A549 (cell line): ENCODE results near the gene RNF227. TPM values are rescaled to one million over a fixed set of nuclear protein-coding genes. Genes with fewer than 3 reads are reported as not detected.
"Not testable (repeated sequence)": the region's sequence is repeated elsewhere in the genome, so short reads cannot be mapped to it uniquely, and the experiment has no call there.

Source experiments
- ATAC-seq, 2 experiments: fragments of 200-7000 bp in 1 of 2; fragments of >200 bp in 1 of 2; cut with Nextera tagmentation in 1 of 2; cut with Tn5 transposase in 1 of 2; 3 replicates each; pipeline versions ENCODE4 v1.8.0 to v1.9.1; 2018 to 2020; ENCODE audit warnings: mild to moderate bottlenecking in 1 of 2, moderate library complexity in 1 of 2
- CTCF ChIA-PET: fragments of 300-600 bp; sonication (Branson Sonifier 250); formaldehyde crosslinking; extraction: SDS; loops from one replicate; lab custom pipeline; 2021; ENCODE audit warnings: antibody characterized with exemption, inconsistent platforms; lab: Yijun Ruan, JAX
- POLR2A ChIA-PET: fragments of 350-600 bp; formaldehyde crosslinking; extraction: SDS; loops from one replicate; lab custom pipeline; 2021; ENCODE audit warnings: antibody characterized with exemption, inconsistent platforms; lab: Yijun Ruan, JAX
- DNase-seq, 2 experiments: peaks; one replicate each; pipeline versions ENCODE4 v3.0.0 to v3.0.0-alpha.2; 2011 to 2016; ENCODE audit warnings: low read depth in 1 of 2, low spot score in 1 of 2
- FAIRE-seq: peaks from 2 replicates; lab custom pipeline; 2011; peaks lifted over from hg19 to GRCh38; lab: Jason Lieb, UNC
- H3K27ac ChIP-seq, 2 experiments: fragments of >200 bp; sonication (Bioruptor Twin); formaldehyde crosslinking; 3 replicates each; pipeline ENCODE4 v1.5.1; 2016 to 2017
- H3K4me1 ChIP-seq: fragments of >200 bp; sonication (Bioruptor Twin); formaldehyde crosslinking; 3 replicates; pipeline ENCODE4 v1.6.1; 2016
- H3K4me2 ChIP-seq: fragments of >200 bp; sonication (Bioruptor Twin); formaldehyde crosslinking; 3 replicates; pipeline ENCODE4 v1.6.1; 2016
- H3K4me3 ChIP-seq: fragments of >200 bp; sonication (Bioruptor Twin); formaldehyde crosslinking; 3 replicates; pipeline ENCODE4 v1.5.1; 2016
- H3K9me3 ChIP-seq: fragments of >200 bp; sonication (Bioruptor Twin); formaldehyde crosslinking; 3 replicates; pipeline ENCODE4 v1.6.1; 2016
- CBX2 ChIP-seq: fragments of 200-600 bp; sonication (generic); IDR thresholded peaks from 2 replicates; pipeline ENCODE4 v1.6.1; 2016; ENCODE audit warnings: low read depth, mild to moderate bottlenecking, borderline replicate concordance
- E2F6 ChIP-seq: IDR thresholded peaks from 2 replicates; pipeline ENCODE4 v1.6.1; 2012; ENCODE audit warnings: low read depth, borderline replicate concordance
- ELK1 ChIP-seq: fragments of 150-350 bp; IDR thresholded peaks from 2 replicates; pipeline ENCODE4 v1.6.1; 2014; ENCODE audit warnings: low read depth, mild to moderate bottlenecking, low read length
- ESRRA ChIP-seq: fragments of 150-350 bp; IDR thresholded peaks from 2 replicates; pipeline ENCODE4 v1.6.1; 2014; ENCODE audit warnings: mild to moderate bottlenecking, low read length, borderline replicate concordance
- HEYL ChIP-seq: fragments of 250-450 bp; sonication (Bioruptor Pico); IDR thresholded peaks from 2 replicates; pipeline ENCODE4 v1.8.0; 2021; ENCODE audit warnings: mild to moderate bottlenecking, moderate library complexity
- JUN ChIP-seq, 2 experiments: fragments of >200 bp; sonication (Bioruptor Twin); formaldehyde crosslinking; IDR thresholded peaks; 2 replicates in 1 of 2; 3 replicates in 1 of 2; pipeline ENCODE4 v1.6.1; 2016 to 2017
- MAFK ChIP-seq: fragments of 450-650 bp; IDR thresholded peaks from 2 replicates; pipeline ENCODE4 v1.6.1; 2014; ENCODE audit not compliant: partially characterized antibody
- MAZ ChIP-seq: fragments of 150-350 bp; IDR thresholded peaks from 2 replicates; pipeline ENCODE4 v1.6.1; 2014; ENCODE audit warnings: antibody characterized with exemption, low read depth, low read length, borderline replicate concordance
- PHF8 ChIP-seq: fragments of 200-600 bp; sonication (generic); IDR thresholded peaks from 2 replicates; pipeline ENCODE4 v1.6.1; 2016; ENCODE audit warnings: low read depth, mild to moderate bottlenecking, antibody characterized with exemption, moderate library complexity, borderline replicate concordance
- POLR2AphosphoS2 ChIP-seq: conservative IDR thresholded peaks from 2 replicates; pipeline ENCODE4 v1.6.1; 2012; ENCODE audit warnings: low read length, improper control_type of control experiment, inconsistent platforms
- RFX5 ChIP-seq: fragments of 450-650 bp; IDR thresholded peaks from 2 replicates; pipeline ENCODE4 v1.7.1; 2014; ENCODE audit warnings: antibody characterized with exemption, mild to moderate bottlenecking, moderate library complexity
- TFCP2L1 ChIP-seq: fragments of 250-450 bp; sonication (Bioruptor Pico); IDR thresholded peaks from 2 replicates; pipeline ENCODE4 v1.5.0; 2021; ENCODE audit warnings: mild to moderate bottlenecking
- ZNF302 ChIP-seq: fragments of 250-450 bp; sonication (Bioruptor Pico); IDR thresholded peaks from 2 replicates; pipeline ENCODE4 v1.9.0; 2021; ENCODE audit warnings: inconsistent platforms, mild to moderate bottlenecking, moderate library complexity
- ZSCAN20 ChIP-seq: fragments of 250-450 bp; sonication (Bioruptor Pico); IDR thresholded peaks from 2 replicates; pipeline ENCODE4 v1.8.0; 2022; ENCODE audit warnings: mild to moderate bottlenecking, moderate library complexity
- WGBS: methylation state at CpG from one replicate; pipeline ENCODE4 v1.1.6; 2017; ENCODE audit errors: missing lambda C conversion rate; 5-methylcytosine and 5-hydroxymethylcytosine counted together
- polyA plus RNA-seq, 4 experiments: library from polyadenylated mRNA; depleted of rRNA in 3 of 4; stranded (reverse); fragments of >200 nt; fragmentation: RNase III in 1 of 4; extraction: RNeasy Plus Mini Kit Qiagen cat#74134 plus additional on column Dnase treatment in 1 of 4; gene quantifications; 2 replicates in 3 of 4; 3 replicates in 1 of 4; pipeline ENCODE4 v1.2.3, GENCODE V29; 2011 to 2017
- TF ChIP-seq, protein P1 (sequence below): IDR thresholded peaks from 2 replicates; pipeline ENCODE4 v1.6.1; 2012

The RNF227 gene
- polyA plus RNA-seq, 2 of the 4 experiments (the other 2 are of a cell fraction), result 2.1 to 4.1 TPM

DNA sequence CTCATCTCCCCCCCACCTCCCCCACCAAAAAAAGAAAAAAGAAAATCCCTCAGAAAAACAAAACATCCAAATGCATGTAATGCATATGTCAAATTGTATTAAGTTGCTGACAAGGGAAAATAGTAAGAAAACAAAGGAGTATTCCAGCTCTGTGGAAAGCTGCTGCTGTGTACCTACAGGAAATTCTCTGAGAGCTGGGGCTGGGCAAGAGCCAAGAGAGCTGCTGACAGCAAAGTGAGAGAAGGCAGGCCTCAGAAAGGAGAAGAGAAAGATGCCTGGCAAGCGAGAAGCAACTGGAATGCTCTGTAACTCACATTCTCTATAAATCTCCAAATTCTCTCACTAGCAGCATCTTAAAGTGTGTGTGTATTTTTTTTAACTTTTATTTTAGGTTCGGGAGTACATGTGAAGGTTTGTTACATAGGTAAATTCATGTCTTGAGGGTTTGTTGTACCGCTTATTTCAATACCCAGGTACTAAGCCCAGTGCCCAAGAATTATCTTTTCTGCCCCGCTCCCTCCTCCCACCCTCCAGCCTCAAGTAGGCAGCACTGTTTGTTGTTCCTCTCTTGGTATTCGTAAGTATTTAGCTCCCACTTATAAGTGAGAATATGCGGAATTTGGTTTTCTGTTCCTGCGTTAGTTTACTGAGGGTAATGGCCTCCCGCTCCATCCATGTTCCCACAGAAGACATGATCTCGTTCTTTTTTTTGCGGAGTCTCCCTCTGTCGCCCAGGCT is 40.3 kb upstream of the RNF227 start:
- CTCF ChIA-PET, result interaction anchor here (0.6 to 33.2 kb wide), 5 partner anchors 14 to 85 kb away, joined by 3 to 470 read pairs (median 5); no protein-coding TSS in a partner anchor
- Histone ChIP-seq H3K4me3 (no peak overlapping the region), H3K4me2 (no peak overlapping the region), H3K27ac (no peak overlapping the region), H3K4me1 (no peaks in the 10 kb centered on the region), H3K9me3 (no peaks in the 10 kb centered on the region)
- TF ChIP-seq ESRRA, result no peak
- TF ChIP-seq MAFK, result peak; percentile 62
- POLR2A ChIA-PET, result no interaction called here
- ATAC-seq (no peak), DNase-seq (no peak), FAIRE-seq (no peak)
- 82% methylated on average over 11 of the region's 11 CpGs for WGBS

DNA sequence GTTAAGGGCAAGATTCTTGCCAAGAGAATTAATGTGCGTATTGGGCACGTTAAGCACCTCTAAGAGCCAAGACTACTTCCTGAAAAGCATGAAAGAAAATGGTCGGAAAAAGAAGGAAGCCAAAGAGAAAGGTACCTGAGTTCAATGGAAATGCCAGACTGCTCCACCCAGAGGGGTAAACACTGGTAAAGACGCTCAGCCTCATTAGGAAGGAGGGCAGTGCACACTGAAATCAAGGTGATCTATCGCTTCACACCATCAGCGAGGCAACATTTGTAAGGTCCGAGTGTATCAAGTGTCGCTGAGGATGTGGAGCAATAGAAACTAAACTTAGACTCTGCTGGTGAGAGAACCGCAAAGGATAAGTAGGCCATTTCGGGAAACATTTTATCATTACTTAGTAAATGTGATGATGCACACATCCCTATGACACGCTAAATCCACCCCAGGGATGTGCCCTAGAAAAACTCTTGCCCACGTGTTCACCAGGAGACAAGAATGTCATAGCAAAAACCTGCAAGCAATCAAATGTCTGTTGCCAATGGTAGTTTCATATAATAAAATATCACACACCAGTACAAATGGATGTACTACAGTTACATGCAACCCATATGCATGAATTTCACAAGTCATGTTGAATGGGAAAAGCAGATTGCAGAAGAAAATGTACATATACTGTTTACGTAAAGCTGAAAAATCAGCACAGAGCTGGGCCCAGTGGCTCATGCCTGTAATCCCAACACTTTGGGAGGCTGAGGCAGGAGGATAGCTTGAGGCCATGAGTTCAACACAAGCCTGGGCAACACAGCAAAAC is 39.5 kb upstream of the RNF227 start:
- FAIRE-seq, result peak; percentile 68
- Histone ChIP-seq H3K4me3 (no peak overlapping the region), H3K4me1 (no peaks in the 10 kb centered on the region), H3K9me3 (no peaks in the 10 kb centered on the region), H3K27ac (no peak overlapping the region), H3K4me2 (no peak overlapping the region)
- TF ChIP-seq ZNF302 (CRISPR knock-in tag) (no peak), JUN (IDR thresholded peaks at IDR 0.05) (no peak), HEYL (no peak), PHF8 (no peak), ZSCAN20 (CRISPR knock-in tag) (no peak), CBX2 (no peak), POLR2AphosphoS2 (no peak), MAFK (no peak), TFCP2L1 (CRISPR knock-in tag) (no peak), MAZ (no peak), RFX5 (no peak), ELK1 (no peak), E2F6 (no peak)
- TF ChIP-seq, protein P1, sequence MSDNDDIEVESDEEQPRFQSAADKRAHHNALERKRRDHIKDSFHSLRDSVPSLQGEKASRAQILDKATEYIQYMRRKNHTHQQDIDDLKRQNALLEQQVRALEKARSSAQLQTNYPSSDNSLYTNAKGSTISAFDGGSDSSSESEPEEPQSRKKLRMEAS, result no peak
- 85% methylated on average over 13 of the region's 13 CpGs for WGBS
- ChIA-PET CTCF (interaction anchor here (0.6 to 33.2 kb wide), 7 partner anchors 15 to 86 kb away, joined by 3 to 470 read pairs (median 5); no protein-coding TSS in a partner anchor), POLR2A (no interaction called here)
- DNase-seq, result no peak
- ATAC-seq, result no peak

- H3K4me1 ChIP-seq, H3K27ac ChIP-seq, H3K4me2 ChIP-seq, POLR2A ChIA-PET, ATAC-seq, DNase-seq, H3K9me3 ChIP-seq, H3K4me3 ChIP-seq, FAIRE-seq: not testable (repeated sequence)
- CTCF ChIA-PET, result interaction anchor here (0.9 to 33.2 kb wide), 5 partner anchors 9 to 88 kb away, joined by 3 to 470 read pairs (median 3); no protein-coding TSS in a partner anchor
- 92% methylated on average over 13 of the region's 13 CpGs for WGBS
Observed at GRCh38 chr17:7953266-7953665, 37.2 kb upstream of the RNF227 start.
